Activated CD4-positive, alpha-beta T cell treated with anti-CD3 and anti-CD28 coated beads for 1 hour (primary cell): Measurements from ENCODE around the gene ZNF154.
"Not testable (repeated sequence)": the region's sequence is repeated elsewhere in the genome, so short reads cannot be mapped to it uniquely, and the experiment has no call there.

Experiments used
- DNase-seq: peaks from one replicate; pipeline ENCODE4 v3.0.0-alpha.2; 2020

Gene ZNF154

DNA sequence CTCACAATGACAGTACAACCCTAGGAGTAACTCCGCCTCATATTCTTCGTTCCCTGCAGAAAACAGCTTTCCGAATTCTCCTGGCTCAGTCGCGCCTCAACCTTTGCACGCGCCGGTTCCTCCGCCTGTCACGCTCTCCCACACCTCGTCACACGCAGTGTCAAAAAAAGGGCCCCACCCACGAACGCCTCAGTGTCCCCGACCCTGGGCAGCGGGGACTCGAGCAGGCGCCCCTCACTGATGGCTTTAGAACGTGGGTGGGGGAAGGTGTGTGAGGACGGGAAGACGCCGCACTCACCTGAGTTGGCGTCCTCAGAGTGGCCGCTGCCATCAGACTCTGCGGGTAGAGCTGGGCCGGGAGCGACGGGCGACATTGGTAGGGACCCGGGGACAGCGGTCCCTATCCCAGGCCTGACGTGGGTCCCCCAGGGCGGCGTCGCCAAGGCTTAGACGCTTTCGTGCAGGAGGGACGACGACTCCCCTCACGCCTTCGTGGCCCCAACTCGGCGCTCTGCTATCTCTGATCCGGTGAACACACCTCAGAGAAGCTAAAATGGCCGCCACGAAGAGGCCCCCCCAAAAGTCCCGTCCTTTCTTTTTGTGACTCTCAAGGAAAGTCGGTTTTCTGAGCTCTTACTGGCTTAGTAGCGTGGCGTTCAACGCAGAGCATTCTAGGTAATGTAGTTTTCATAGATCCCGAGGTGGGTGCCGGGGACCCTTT lies at the start of gene ZNF154:
Gene ZNF154, minus strand, starts transcription at position 564 of the 721 bp plus-strand sequence. Its CDS starts 233 bp downstream, at position 331.
- peak; percentile 11 for DNase-seq

DNA sequence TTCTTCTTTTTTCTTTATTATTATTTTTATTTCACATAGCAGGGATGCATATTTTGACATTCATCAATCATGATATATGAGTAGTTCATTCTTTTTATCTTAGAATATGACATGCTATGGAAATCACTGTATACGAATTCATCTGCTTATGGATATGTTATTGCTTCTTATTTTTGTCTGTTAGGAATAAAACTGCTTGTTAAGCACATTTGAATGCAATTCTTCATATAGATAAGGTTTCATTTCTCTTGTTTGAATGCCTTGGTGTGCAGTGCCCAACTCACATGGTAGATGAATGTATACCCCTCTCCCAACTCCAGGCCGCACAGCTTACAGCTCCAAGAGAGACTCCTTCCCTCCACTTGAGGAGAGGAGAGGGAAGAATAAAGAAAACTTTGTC lies 48.9 kb upstream of the ZNF154 start:
- DNase-seq, result no peak

DNA sequence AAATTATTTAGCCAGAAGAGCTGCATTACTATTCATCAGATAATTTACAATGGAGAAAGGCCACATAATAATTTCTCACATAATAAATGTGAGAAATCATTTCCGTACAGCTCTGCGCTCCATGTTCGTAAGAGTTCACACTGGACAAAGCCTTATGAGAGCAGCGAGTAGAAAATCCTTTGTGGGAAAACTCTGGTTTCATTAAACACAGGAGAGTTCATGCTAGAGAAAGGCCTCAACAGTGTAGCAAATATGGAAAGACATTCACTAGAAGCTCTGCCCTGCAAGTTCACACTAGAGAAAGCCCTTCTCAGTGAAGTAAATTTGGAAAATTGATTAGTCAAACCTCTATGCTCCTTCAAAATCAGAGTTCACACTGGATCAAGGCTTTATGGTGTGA lies 46.0 kb upstream of the ZNF154 start:
- DNase-seq, result no peak

- DNase-seq, result no peak
Measured at GRCh38 chr19:57754091-57754673, 45.2 kb upstream of the ZNF154 start.

GRCh38 chr19:57748029-57748428 lies 39.0 kb upstream of the ZNF154 start:
- no peak for DNase-seq

- DNase-seq, result no peak
Measured at GRCh38 chr19:57747472-57747807, 38.4 kb upstream of the ZNF154 start.

GRCh38 chr19:57746580-57747471 lies 37.8 kb upstream of the ZNF154 start, which contains the start of gene ZNF776:
TSS of gene ZNF776 (plus strand) at chr19:57746815. CDS start at chr19:57747059, 244 bp downstream.
- DNase-seq, result peak; percentile 72

GRCh38 chr19:57738770-57739169 lies 29.8 kb upstream of the ZNF154 start:
- DNase-seq, result not testable (repeated sequence)

- peak; percentile 15 for DNase-seq
Measured at GRCh38 chr19:57738320-57738719, 29.3 kb upstream of the ZNF154 start.

DNA sequence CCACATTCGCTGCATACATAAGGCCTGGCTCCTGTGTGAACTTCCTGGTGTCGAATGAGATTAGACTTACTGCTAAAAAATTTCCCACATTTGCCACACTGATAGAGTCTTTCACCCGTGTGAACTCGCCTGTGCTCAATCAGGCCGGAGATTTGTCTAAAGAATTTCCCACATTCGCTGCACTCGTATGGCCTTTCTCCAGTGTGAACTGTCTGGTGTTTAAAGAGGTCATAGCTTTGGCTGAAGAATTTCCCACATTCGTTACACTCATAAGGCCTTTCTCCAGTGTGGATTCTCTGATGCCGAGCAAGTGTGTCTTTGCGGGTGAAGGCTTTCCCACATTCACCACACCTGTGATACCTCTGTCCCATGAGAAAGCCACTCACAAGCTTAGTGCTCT lies 11.9 kb upstream of the ZNF154 start:
- DNase-seq, result no peak

- no peak for DNase-seq
Measured at GRCh38 chr19:57719901-57720519, 11.0 kb upstream of the ZNF154 start.

- DNase-seq, result no peak
Measured at GRCh38 chr19:57719424-57719823, 10.4 kb upstream of the ZNF154 start.

- DNase-seq, result no peak
Measured at GRCh38 chr19:57712222-57712621, 3.2 kb upstream of the ZNF154 start.

DNA sequence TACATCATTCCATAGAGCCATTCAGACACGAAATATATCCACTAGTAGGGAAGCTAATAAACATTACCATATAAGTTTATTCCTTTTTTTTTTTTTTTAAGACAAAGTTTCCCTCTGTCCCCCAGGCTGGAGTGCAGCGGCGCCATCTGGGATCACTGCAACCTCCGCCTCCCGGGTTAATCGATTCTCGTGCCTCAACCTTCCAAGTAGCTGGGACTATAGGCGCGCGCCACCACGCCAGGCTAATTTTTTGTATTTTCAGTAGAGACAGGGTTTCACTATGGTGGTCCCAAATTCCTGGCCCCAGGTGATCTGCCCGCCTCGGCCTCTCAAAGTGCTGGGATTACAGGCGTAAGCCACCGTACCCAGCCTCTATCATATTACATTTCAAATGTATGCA lies 612 bp upstream of the ZNF154 start:
- no peak for DNase-seq

- no peak for DNase-seq
Measured at GRCh38 chr19:57706346-57706745, 2.7 kb downstream of the ZNF154 start.

DNA sequence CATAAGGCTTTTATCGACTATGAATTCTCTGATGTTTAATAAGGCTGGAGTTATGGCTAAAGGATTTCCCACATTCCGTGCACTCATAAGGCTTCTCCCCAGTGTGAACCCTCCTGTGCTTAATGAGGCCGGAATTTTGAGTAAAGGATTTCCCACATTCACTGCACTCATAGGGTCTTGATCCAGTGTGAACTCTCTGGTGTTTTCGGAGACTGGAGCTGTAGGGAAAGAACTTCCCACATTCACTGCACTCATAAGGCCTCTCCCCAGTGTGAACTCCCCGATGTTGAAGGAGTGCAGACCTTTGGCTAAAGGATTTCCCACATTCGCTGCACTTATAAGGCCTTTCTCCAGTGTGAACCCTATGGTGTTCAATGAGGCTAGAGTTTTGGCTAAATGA lies 7.4 kb downstream of the ZNF154 start:
- no peak for DNase-seq

DNA sequence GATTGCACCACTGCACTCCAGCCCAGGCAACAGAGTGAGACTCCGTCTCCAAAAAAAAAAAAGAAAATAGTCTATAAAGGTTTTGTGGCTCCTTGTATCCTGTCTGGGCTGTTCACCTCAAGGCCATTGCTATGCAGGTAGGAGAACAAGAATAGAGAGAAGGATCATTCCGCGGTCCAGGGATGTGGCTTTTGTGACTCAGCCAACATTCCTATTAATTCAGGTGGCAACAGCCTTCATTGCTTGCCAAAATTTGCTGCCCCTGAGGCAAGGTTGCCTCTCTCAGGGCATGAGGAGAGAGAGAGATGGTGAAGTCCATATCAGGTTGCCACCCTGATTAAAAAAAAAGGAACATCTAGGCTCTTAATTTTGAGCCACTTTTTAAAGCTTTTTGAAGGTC lies 19.3 kb downstream of the ZNF154 start:
- no peak for DNase-seq

DNA sequence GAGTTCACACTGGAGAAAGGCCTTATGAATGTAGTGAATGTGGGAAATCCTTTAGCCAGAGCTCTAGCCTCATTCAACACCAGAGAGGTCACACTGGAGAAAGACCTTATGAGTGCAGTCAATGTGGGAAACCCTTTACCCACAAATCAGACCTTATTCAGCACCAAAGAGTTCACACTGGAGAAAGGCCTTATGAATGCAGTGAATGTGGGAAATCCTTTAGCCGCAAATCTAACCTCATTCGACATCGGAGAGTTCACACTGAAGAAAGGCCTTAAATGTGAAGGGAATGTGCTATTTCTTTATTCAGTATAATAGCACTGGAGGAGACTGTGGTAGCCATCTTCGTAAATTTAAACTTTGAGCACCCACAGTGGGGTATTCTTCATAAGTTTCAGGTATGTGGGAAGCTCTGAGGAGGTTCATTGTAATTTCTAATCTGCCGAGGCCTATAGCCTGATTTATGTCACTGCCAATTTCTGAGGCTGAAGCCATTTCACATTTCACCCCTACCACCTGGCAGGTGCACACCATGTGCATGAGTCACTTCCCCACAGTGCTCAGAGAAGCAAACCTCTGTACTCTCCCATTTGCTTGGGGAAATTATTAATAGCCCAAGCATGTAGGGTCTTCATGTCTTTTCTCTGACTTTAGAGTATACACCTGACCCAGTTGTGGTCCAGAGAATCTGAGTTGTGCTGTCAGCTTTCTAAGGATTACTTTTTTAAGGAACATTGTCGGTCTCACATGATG lies 20.8 kb downstream of the ZNF154 start:
- no peak for DNase-seq

DNA sequence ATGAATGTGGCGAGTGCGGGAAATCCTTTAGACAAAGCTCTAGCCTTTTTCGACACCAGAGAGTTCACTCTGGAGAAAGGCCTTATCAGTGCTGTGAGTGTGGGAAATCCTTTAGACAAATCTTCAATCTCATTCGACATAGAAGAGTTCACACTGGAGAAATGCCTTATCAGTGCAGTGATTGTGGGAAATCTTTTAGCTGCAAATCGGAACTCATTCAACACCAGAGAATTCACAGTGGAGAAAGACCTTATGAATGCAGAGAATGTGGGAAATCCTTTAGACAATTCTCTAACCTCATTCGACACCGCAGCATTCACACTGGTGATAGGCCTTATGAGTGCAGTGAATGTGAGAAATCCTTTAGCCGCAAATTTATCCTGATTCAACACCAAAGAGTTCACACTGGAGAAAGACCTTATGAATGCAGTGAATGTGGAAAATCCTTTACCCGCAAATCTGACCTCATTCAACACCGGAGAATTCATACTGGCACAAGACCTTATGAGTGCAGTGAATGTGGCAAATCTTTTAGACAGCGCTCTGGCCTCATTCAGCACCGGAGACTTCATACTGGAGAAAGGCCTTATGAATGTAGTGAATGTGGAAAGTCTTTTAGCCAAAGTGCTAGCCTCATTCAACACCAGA lies 21.5 kb downstream of the ZNF154 start:
- DNase-seq, result no peak

GRCh38 chr19:57686727-57687126 lies 22.3 kb downstream of the ZNF154 start:
- no peak for DNase-seq

DNA sequence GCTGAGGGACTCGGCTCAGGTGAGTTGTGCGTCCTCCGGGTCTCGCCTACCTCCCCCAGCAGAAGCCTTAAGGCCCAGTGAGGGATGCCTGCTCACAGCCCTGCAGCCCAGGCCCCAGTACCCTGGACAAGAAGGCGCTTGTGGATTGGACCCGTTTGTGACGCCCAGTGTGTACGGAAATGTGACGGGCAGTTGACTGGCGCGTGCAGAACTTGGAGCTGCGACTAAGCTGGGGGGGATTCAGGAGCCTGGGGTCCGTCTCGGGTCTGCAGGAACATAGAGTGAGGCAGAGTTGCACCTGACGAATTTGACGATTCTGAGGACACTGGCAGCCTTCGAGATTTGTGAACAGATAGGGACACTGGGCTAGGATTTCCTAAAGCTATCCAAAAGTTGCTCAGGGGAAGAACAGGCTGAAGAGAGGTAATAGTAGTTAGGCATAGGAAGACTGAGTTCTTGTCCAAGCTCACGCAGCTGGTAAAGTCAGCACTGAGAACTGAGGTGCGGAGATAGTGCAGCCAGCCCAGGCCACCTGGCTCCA lies 26.7 kb downstream of the ZNF154 start:
- no peak for DNase-seq

DNA sequence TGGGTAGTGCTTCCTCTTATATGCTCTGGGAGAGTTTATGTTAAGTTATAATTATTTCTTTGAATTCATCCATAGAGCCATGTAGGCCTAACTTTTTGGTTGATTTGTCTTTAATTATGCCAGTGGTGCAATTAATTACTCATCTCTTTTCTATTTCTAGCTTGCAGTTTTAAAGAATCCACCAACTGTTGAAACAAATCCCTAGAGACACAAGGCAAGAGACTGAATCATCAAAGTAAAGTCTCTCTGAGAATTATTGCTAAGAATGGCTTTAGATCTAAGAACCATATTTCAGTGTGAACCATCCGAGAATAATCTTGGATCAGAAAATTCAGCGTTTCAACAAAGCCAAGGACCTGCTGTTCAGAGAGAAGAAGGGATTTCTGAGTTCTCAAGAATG lies 33.1 kb downstream of the ZNF154 start:
- DNase-seq, result no peak
